Measurements from ENCODE around the gene SPATA19.

Gene SPATA19

DNA sequence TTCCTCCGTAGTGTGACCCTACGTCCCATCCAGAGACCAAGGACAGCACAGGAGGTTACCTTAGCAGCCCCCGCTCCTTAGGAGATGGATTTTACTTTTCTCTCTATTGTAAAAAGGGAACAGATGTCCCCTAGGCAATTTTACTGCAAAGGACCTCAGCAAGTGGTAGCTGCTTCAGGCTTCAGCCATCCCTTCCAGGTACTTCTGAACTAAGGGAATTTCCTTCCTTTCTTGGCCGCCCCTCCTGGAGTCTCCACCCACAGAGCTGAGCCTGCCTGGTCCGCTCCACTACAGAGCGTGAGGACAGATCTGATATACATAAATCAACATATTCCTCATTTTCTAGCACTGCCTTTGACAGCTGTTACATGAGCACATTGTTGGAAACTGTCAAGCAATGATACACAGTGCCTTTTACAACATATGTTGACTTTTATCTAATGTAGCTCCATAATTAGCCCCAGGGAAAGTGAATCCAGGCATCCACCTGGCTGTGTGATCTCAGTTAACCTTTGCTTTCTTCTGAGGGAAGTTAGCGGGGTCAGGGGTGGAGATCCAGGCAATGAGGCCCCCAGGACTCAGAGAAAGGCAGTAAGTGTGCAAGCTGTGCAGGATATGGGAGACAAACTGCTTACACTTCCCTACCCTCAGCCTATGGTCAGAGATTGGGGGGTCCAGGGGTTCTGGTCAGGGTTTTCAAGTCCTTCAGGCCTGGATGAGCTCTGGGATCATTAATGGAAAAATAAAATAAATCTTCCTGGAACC, 51.9 kb downstream of the SPATA19 start:
- no peaks in the 10 kb centered on the region for H3K9me2 ChIP-seq (replicated peaks; ENCODE audit: insufficient read depth, low read length)
- H3K27me3 ChIP-seq (ENCODE audit: low read length): no peaks in the 10 kb centered on the region
- H3F3A ChIP-seq (ENCODE audit: insufficient read depth): no peaks in the 10 kb centered on the region
- no peak overlapping the region for H3K27ac ChIP-seq (ENCODE audit: low read depth, low read length)
- no peaks in the 10 kb centered on the region for H3K36me3 ChIP-seq (ENCODE audit: low read length)
- no peaks in the 10 kb centered on the region for H3K79me2 ChIP-seq (ENCODE audit: insufficient read depth, low read length)
- no peak overlapping the region for H3K9ac ChIP-seq (ENCODE audit: low read length)
- H2AFZ ChIP-seq (ENCODE audit: low read depth, low read length, severe bottlenecking): no peak overlapping the region
- H3K4me2 ChIP-seq (ENCODE audit: low read depth, low read length, poor library complexity, severe bottlenecking): no peak overlapping the region
- TF ChIP-seq EZH2phosphoT487 (conservative IDR thresholded peaks at IDR 0.05; ENCODE audit: low read length): no peak
- TF ChIP-seq, protein P1, sequence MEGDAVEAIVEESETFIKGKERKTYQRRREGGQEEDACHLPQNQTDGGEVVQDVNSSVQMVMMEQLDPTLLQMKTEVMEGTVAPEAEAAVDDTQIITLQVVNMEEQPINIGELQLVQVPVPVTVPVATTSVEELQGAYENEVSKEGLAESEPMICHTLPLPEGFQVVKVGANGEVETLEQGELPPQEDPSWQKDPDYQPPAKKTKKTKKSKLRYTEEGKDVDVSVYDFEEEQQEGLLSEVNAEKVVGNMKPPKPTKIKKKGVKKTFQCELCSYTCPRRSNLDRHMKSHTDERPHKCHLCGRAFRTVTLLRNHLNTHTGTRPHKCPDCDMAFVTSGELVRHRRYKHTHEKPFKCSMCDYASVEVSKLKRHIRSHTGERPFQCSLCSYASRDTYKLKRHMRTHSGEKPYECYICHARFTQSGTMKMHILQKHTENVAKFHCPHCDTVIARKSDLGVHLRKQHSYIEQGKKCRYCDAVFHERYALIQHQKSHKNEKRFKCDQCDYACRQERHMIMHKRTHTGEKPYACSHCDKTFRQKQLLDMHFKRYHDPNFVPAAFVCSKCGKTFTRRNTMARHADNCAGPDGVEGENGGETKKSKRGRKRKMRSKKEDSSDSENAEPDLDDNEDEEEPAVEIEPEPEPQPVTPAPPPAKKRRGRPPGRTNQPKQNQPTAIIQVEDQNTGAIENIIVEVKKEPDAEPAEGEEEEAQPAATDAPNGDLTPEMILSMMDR (IDR thresholded peaks at IDR 0.05; ENCODE audit: insufficient read depth, low read length, poor library complexity, severe bottlenecking): no peak
- H3K4me3 ChIP-seq (ENCODE audit: insufficient read depth, low read length, poor library complexity, severe bottlenecking): no peak overlapping the region
- H4K20me1 ChIP-seq (ENCODE audit: low read depth, low read length): no peaks in the 10 kb centered on the region
- no peaks in the 10 kb centered on the region for H3K9me3 ChIP-seq (ENCODE audit: insufficient read depth, low read length)

DNA sequence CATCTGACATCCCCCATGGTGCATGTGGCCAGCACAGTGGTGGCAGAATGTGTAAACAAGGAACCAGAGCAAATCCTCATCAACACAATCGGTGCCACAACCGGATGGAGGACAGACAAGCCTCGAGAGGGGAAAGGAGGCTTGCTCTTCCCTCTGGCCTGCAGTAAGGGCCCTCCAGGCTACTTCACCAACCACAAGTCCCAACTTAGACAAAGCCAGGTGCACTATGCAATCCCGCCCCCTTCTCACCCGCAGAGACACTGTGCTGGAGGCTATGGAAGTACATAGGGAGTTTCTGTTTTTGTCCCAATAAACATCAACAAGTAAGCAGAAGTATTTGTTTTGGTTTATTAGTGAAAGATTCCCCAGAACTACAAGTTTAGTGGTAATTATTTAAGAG, 54.3 kb downstream of the SPATA19 start:
- H3K4me2 ChIP-seq (ENCODE audit: low read depth, low read length, poor library complexity, severe bottlenecking): no peak overlapping the region
- no peak overlapping the region for H2AFZ ChIP-seq (ENCODE audit: low read depth, low read length, severe bottlenecking)
- H3F3A ChIP-seq (ENCODE audit: insufficient read depth): no peaks in the 10 kb centered on the region
- no peaks in the 10 kb centered on the region for H3K9me2 ChIP-seq (replicated peaks; ENCODE audit: insufficient read depth, low read length)
- TF ChIP-seq, protein P1 (IDR thresholded peaks at IDR 0.05; ENCODE audit: insufficient read depth, low read length, poor library complexity, severe bottlenecking): no peak
- no peak for TF ChIP-seq EZH2phosphoT487 (conservative IDR thresholded peaks at IDR 0.05; ENCODE audit: low read length)
- no peak overlapping the region for H3K27ac ChIP-seq (ENCODE audit: low read depth, low read length)
- H3K9ac ChIP-seq (ENCODE audit: low read length): no peak overlapping the region
- H4K20me1 ChIP-seq (ENCODE audit: low read depth, low read length): no peaks in the 10 kb centered on the region
- H3K27me3 ChIP-seq (ENCODE audit: low read length): no peaks in the 10 kb centered on the region
- no peaks in the 10 kb centered on the region for H3K79me2 ChIP-seq (ENCODE audit: insufficient read depth, low read length)
- no peaks in the 10 kb centered on the region for H3K36me3 ChIP-seq (ENCODE audit: low read length)
- H3K9me3 ChIP-seq (ENCODE audit: insufficient read depth, low read length): no peaks in the 10 kb centered on the region
- H3K4me3 ChIP-seq (ENCODE audit: insufficient read depth, low read length, poor library complexity, severe bottlenecking): no peak overlapping the region

Measured in SU-DHL-6 (cell line).